HCT116 (cell line): ENCODE results near the gene ELOA. TPM values are rescaled to one million over a fixed set of nuclear protein-coding genes. Genes with fewer than 3 reads are reported as not detected.

Source experiments
- ATAC-seq: fragments of 200-7000 bp; cut with Tn5 transposase; 2 replicates; pipeline ENCODE4 v1.9.1; 2020; ENCODE audit warnings: mild to moderate bottlenecking, moderate library complexity
- BruUV-seq: library from RNA; stranded (reverse); fragments of 400-500 nt; replicated peaks from 2 replicates; lab custom pipeline; 2021; lab: Mats Ljungman, UMichigan
- CTCF ChIA-PET: fragments of 300-600 bp; sonication (Branson Sonifier 250); formaldehyde crosslinking; loops from one replicate; lab custom pipeline; 2021; ENCODE audit warnings: antibody characterized with exemption; lab: Charles Lee
- POLR2A ChIA-PET: fragments of 300-600, 350-600 bp; sonication (Branson Sonifier 250); formaldehyde crosslinking; loops from one replicate; lab custom pipeline; 2021; ENCODE audit warnings: antibody characterized with exemption; lab: Charles Lee
- RAD21 ChIA-PET, 2 experiments: fragments of 300-600 bp; sonication (Branson Sonifier 250); formaldehyde crosslinking; loops; one replicate each; lab custom pipeline; 2023; ENCODE audit warnings: low total read pairs in 2 of 2; ENCODE audit not compliant: uncharacterized antibody in 2 of 2, unreplicated experiment in 2 of 2, low non-redundant PET in 1 of 2; lab: Charles Lee
- DNase-seq: peaks from one replicate; pipeline ENCODE4 v3.0.0-alpha.2; 2010; ENCODE audit warnings: low read depth, low spot score
- H2AFZ ChIP-seq: fragments of 200-600 bp; shearing (Covaris generic), sonication (generic); 2 replicates; pipeline ENCODE4 v1.6.1; 2017; ENCODE audit warnings: low read depth, mixed run types, mixed read lengths, antibody characterized with exemption, low read length; ENCODE audit not compliant: poor library complexity, severe bottlenecking
- H3K27ac ChIP-seq: 2 replicates; pipeline ENCODE4 v1.5.1; 2012; ENCODE audit warnings: low read depth, low read length
- H3K27me3 ChIP-seq: fragments of 200-600 bp; sonication (generic); 2 replicates; pipeline ENCODE4 v1.6.1; 2016; ENCODE audit warnings: mixed run types, low read length, mixed read lengths; ENCODE audit not compliant: insufficient read depth
- H3K36me3 ChIP-seq, 2 experiments: fragments of 200-500 bp in 1 of 2; fragments of 200-600 bp in 1 of 2; sonication (Bioruptor generic) in 1 of 2; sonication (generic) in 1 of 2; 2 replicates each; pipeline versions ENCODE4 v1.5.1 to v1.6.1; 2014 to 2016; ENCODE audit warnings: low read length in 2 of 2, inconsistent platforms in 1 of 2, mixed read lengths in 1 of 2, mixed run types in 1 of 2; ENCODE audit not compliant: insufficient read depth in 2 of 2, control insufficient read depth in 1 of 2
- H3K4me1 ChIP-seq, 2 experiments: fragments of 200-600 bp in 1 of 2; sonication (generic) in 1 of 2; 2 replicates each; pipeline versions ENCODE4 v1.5.1 to v1.6.1; 2012 to 2017; ENCODE audit warnings: low read length in 2 of 2, inconsistent platforms in 1 of 2, mild to moderate bottlenecking in 1 of 2, mixed read lengths in 1 of 2, mixed run types in 1 of 2, moderate library complexity in 1 of 2; ENCODE audit not compliant: insufficient read depth in 2 of 2, control insufficient read depth in 1 of 2
- H3K4me2 ChIP-seq: fragments of 200-600 bp; sonication (generic); 2 replicates; pipeline ENCODE4 v1.6.1; 2017; ENCODE audit warnings: mixed run types, low read length, mixed read lengths
- H3K4me3 ChIP-seq, 2 experiments: fragments of 200-600 bp in 1 of 2; sonication (generic) in 1 of 2; replicated peaks in 1 of 2; 2 replicates each; pipeline ENCODE4 v1.5.1; 2011 to 2016; ENCODE audit warnings: low read length in 2 of 2, control low read depth in 1 of 2, low read depth in 1 of 2, mild to moderate bottlenecking in 1 of 2, mixed read lengths in 1 of 2, mixed run types in 1 of 2
- H3K79me2 ChIP-seq: fragments of 200-600 bp; sonication (generic); 2 replicates; pipeline ENCODE4 v1.6.1; 2017; ENCODE audit warnings: mild to moderate bottlenecking, mixed run types, low read length, moderate library complexity, mixed read lengths; ENCODE audit not compliant: insufficient read depth
- H3K9ac ChIP-seq: fragments of 200-600 bp; sonication (generic); 2 replicates; pipeline ENCODE4 v1.6.1; 2016; ENCODE audit warnings: low read length, mixed read lengths
- H3K9me2 ChIP-seq: fragments of 200-600 bp; sonication (generic), shearing (Covaris generic); 2 replicates; pipeline ENCODE4 v1.6.1; 2017; ENCODE audit warnings: mixed run types, mild to moderate bottlenecking, moderate library complexity; ENCODE audit not compliant: insufficient read depth
- H3K9me3 ChIP-seq, 2 experiments: fragments of 200-500 bp in 1 of 2; fragments of 200-600 bp in 1 of 2; sonication (Bioruptor generic) in 1 of 2; sonication (generic) in 1 of 2; 2 replicates each; pipeline ENCODE4 v1.6.1; 2014 to 2017; ENCODE audit warnings: low read length in 2 of 2, mixed read lengths in 2 of 2, inconsistent platforms in 1 of 2, low read depth in 1 of 2, mild to moderate bottlenecking in 1 of 2, mixed run types in 1 of 2, moderate library complexity in 1 of 2; ENCODE audit not compliant: control insufficient read depth in 1 of 2, insufficient read depth in 1 of 2
- H4K20me1 ChIP-seq: fragments of 200-600 bp; sonication (generic), shearing (Covaris generic); 2 replicates; pipeline ENCODE4 v1.6.1; 2017; ENCODE audit warnings: mixed run types, mild to moderate bottlenecking, moderate library complexity; ENCODE audit not compliant: insufficient read depth
- ATF3 ChIP-seq: IDR thresholded peaks from 2 replicates; pipeline ENCODE4 v1.6.1; 2012
- CEBPB ChIP-seq: IDR thresholded peaks from 2 replicates; pipeline ENCODE4 v1.6.1; 2012; ENCODE audit warnings: low read depth
- CTCF ChIP-seq, 3 experiments: fragments of 200-600 bp in 1 of 3; sonication (generic) in 1 of 3; IDR thresholded peaks in 2 of 3; conservative IDR thresholded peaks in 1 of 3; 2 replicates each; pipeline ENCODE4 v1.5.1; 2012 to 2017; ENCODE audit warnings: low read depth in 2 of 3, low read length in 2 of 3, antibody characterized with exemption in 1 of 3, borderline replicate concordance in 1 of 3, control low read depth in 1 of 3, mild to moderate bottlenecking in 1 of 3, mixed read lengths in 1 of 3, mixed run types in 1 of 3, moderate library complexity in 1 of 3; ENCODE audit not compliant: insufficient read depth in 1 of 3
- EGR1 ChIP-seq: IDR thresholded peaks from 2 replicates; pipeline ENCODE4 v1.6.1; 2012; ENCODE audit warnings: low read depth
- EZH2phosphoT487 ChIP-seq: fragments of 200-600 bp; IDR thresholded peaks from 2 replicates; pipeline ENCODE4 v1.6.1; 2018; ENCODE audit warnings: antibody characterized with exemption, borderline replicate concordance
- FOSL1 ChIP-seq: IDR thresholded peaks from 2 replicates; pipeline ENCODE4 v1.6.1; 2012; ENCODE audit warnings: low read depth
- MAX ChIP-seq: IDR thresholded peaks from 2 replicates; pipeline ENCODE4 v1.6.1; 2012
- POLR2A ChIP-seq: IDR thresholded peaks from 2 replicates; pipeline ENCODE4 v1.7.0; 2011; ENCODE audit warnings: borderline replicate concordance; ENCODE audit not compliant: insufficient read depth, insufficient read length; ENCODE audit errors: extremely low read depth
- POLR2AphosphoS5 ChIP-seq: IDR thresholded peaks from 2 replicates; pipeline ENCODE4 v1.6.1; 2011; ENCODE audit warnings: mild to moderate bottlenecking, low read depth, low read length, moderate library complexity
- SP1 ChIP-seq: IDR thresholded peaks from 2 replicates; pipeline ENCODE4 v1.6.1; 2012; ENCODE audit warnings: low read depth
- SRF ChIP-seq: IDR thresholded peaks from 2 replicates; pipeline ENCODE4 v1.6.1; 2012; ENCODE audit warnings: low read depth
- YY1 ChIP-seq: IDR thresholded peaks from 2 replicates; pipeline ENCODE4 v1.6.1; 2011; ENCODE audit warnings: low read length, low read depth, moderate library complexity, mild to moderate bottlenecking; ENCODE audit not compliant: insufficient replicate concordance; ENCODE audit errors: extremely low read depth
- ZBTB33 ChIP-seq: IDR thresholded peaks from 2 replicates; pipeline ENCODE4 v1.6.1; 2011; ENCODE audit warnings: mild to moderate bottlenecking, low read length, moderate library complexity; ENCODE audit not compliant: insufficient replicate concordance; ENCODE audit errors: extremely low read depth
- ZFX ChIP-seq: fragments of 450-650 bp; IDR thresholded peaks from 2 replicates; pipeline ENCODE4 v1.6.1; 2017
- intact Hi-C: fragments of 100-400 bp; cut with micrococcal nuclease; formaldehyde crosslinking; loops from 2 replicates; pipeline ENCODE4 v1.10.0; 2022
- total RNA-seq: library from RNA; stranded (reverse); gene quantifications from one replicate; pipeline ENCODE4 v1.2.1, GENCODE V29; 2021; ENCODE audit not compliant: unreplicated experiment

Gene ELOA
- total RNA-seq, 1 experiment from 2014 or later = 39.3 TPM

GRCh38 chr1:23696335-23696989 lies 46.8 kb upstream of the ELOA start:
- RAD21 ChIA-PET = interaction anchor here in 1 of 2 experiments (0.7 kb wide), 1 partner anchor 155 kb away, joined by 4 read pairs; no protein-coding TSS in a partner anchor
- Histone ChIP-seq H3K4me3 (no peak overlapping the region), H3K79me2 (peaks cover 99% of the 10 kb centered on the region), H3K9me3 (no peaks in the 10 kb centered on the region), H3K4me2 (no peak overlapping the region), H3K36me3 (peaks cover 78 to 93% of the 10 kb centered on the region in 2 experiments), H3K27me3 (no peaks in the 10 kb centered on the region), H4K20me1 (peaks cover 74% of the 10 kb centered on the region), H3K9me2 (no peaks in the 10 kb centered on the region), H3K4me1 (peaks cover 4 to 22% of the 10 kb centered on the region in 2 experiments; a peak in 3 of 4 replicates), H3K9ac (no peak overlapping the region), H2AFZ (no peak overlapping the region), H3K27ac (no peak overlapping the region)
- DNase-seq = no peak
- POLR2A ChIA-PET = no interaction called here
- intact Hi-C loops = no loop called here
- CTCF ChIA-PET = no interaction called here
- BruUV-seq = no TSS peak
- no peak for ATAC-seq
- no peak for TF ChIP-seq FOSL1
- TF ChIP-seq SP1 = no peak
- 0 out of 2 replicates have a peak, but pooled peaks have one; percentile 23 for TF ChIP-seq POLR2AphosphoS5
- no peak for TF ChIP-seq ATF3

- DNase-seq (no peak), ATAC-seq (no peak)
- ChIA-PET CTCF (no interaction called here), RAD21 (no interaction called here), POLR2A (no interaction called here)
- peaks cover 80 to 89% of the 10 kb centered on the region in 2 experiments for H3K36me3 ChIP-seq
- no peak overlapping the region for H3K27ac ChIP-seq
- intact Hi-C loops = no loop called here
- H3K9me2 ChIP-seq = no peaks in the 10 kb centered on the region
- H3K79me2 ChIP-seq = peaks cover 96% of the 10 kb centered on the region
- H2AFZ ChIP-seq = no peak overlapping the region
- no peak overlapping the region for H3K4me2 ChIP-seq
- no peak overlapping the region for H3K9ac ChIP-seq
- peaks cover 77% of the 10 kb centered on the region for H4K20me1 ChIP-seq
- no peaks in the 10 kb centered on the region for H3K27me3 ChIP-seq
- no TSS peak for BruUV-seq
- H3K4me1 ChIP-seq = peaks cover 0 to 12% of the 10 kb centered on the region in 2 experiments; a peak in 1 of 4 replicates
- no peaks in the 10 kb centered on the region for H3K9me3 ChIP-seq
- no peak overlapping the region for H3K4me3 ChIP-seq
- no peak for TF ChIP-seq POLR2A
- TF ChIP-seq ZFX = no peak
- TF ChIP-seq YY1 = no peak
- TF ChIP-seq SRF = no peak
- no peak for TF ChIP-seq MAX
- no peak for TF ChIP-seq ZBTB33
- TF ChIP-seq EZH2phosphoT487 = no peak
- TF ChIP-seq CTCF (IDR thresholded peaks at IDR 0.05 in 2 of 3, conservative IDR thresholded peaks at IDR 0.05 in 1 of 3; ENCODE audit: borderline replicate concordance in 1 of 3, insufficient read depth in 1 of 3, low read depth in 2 of 3, low read length in 2 of 3) = no peak
- no peak for TF ChIP-seq POLR2AphosphoS5
- TF ChIP-seq EGR1 = no peak
- no peak for TF ChIP-seq CEBPB
Measured at GRCh38 chr1:23698466-23698865, 44.8 kb upstream of the ELOA start.
